MM.1S (cell line): Measurements from ENCODE around the gene MAP2.

Source experiments
- CTCF ChIP-seq: fragments of 300-600 bp; sonication (generic); IDR thresholded peaks from 2 replicates; pipeline ENCODE4 v1.5.1; 2016; ENCODE audit warnings: antibody characterized with exemption, low read length, mixed read lengths
- EZH2 ChIP-seq: fragments of 300-600 bp; sonication (generic); optimal IDR thresholded peaks from 2 replicates; pipeline ENCODE3; 2017; ENCODE audit warnings: low read depth, mild to moderate bottlenecking, antibody characterized with exemption, low read length, mixed read lengths

- TF ChIP-seq CTCF, result no peak
- no peak for TF ChIP-seq EZH2
Observed at GRCh38 chr2:209653134-209653533, 229.3 kb downstream of the MAP2 start.
